DMS79 treated with DMSO at 0.1 percent for 48 hours (cell line): ENCODE results near the gene ACTG1.

Experiments
- DNase-seq: peaks from one replicate; lab custom pipeline; 2025; lab: John Stamatoyannopoulos, UW

The ACTG1 gene

DNA sequence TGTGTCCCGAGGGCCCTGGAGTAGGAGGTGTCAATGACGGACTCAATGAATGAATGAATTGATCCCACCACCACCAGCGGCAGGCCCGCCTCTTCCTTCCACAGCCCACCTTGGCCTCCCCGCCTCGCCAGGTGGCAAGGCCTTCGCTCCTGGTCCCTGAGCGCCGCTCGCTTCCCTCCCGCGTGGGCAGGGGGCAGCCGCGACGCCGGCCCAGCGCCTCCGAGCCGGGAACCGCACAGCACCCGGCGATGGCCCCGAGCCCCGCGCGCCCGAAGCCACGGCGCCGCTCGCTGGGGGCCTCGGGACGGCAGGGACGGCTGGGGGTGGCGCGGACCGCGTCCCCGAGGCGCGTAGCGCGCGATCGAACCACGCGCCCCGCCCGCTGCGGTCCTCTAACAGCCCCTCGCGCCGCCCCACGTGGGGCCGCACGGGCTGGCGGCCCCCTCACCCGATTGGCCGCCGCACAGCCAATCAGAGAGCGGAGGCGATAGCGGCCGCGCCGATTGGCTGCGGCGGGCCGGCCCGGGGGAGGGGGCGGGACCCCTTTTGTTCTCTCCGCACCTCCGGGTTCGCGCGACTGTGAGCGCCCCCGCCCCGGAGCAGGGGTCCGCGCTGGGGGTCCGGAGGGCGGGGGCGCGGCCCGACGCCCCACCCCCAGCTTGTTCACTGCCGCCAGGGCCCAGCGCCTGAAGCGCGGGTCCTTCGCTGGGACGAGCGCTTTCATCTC lies 31.4 kb downstream of the ACTG1 start:
- peak; percentile 68 for DNase-seq

DNA sequence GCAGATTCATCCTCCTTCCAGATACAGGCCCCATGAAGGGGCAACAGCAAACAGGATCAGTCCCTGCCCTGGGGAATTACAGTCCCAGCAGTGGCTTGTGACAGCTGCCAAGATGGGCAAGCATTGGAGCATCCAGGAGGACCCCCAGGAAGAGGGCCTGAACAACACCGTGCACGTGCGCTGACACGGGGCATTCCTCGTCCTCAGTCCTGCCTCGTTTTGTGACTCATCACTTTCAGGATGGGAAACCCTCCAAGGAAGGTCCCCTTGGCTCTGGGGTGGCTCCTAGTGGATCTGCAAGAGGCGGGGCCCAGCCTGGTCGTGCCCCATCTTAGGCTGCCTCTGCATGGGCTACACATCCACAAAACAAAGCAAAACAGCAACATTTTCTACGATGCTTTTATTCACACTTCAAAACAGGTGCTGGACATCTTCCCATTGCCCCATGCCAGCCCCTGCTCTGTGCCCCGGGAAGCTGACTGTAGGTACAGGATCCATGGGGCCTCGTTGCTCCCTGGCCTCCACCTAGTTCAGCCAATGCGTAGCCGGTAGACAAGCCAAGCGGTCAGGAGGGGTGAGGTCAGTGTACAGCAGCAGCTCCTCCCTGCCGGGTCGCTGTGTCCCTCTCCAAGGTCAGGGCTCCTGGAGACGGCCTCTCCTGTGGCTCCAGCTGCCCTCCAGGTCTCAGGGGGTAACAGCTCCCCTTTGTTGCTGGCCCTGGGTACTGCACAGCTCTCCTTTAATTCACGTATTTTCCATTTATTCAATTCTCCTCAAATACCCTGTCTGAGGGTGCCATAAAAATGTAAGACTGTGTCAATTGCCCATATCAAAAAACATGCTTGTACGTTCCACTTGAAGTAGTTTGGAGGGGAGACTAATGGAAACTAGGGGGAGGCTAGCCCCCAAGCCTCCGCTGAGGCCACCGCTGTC lies 32.2 kb downstream of the ACTG1 start:
- DNase-seq: peak; percentile 79

DNA sequence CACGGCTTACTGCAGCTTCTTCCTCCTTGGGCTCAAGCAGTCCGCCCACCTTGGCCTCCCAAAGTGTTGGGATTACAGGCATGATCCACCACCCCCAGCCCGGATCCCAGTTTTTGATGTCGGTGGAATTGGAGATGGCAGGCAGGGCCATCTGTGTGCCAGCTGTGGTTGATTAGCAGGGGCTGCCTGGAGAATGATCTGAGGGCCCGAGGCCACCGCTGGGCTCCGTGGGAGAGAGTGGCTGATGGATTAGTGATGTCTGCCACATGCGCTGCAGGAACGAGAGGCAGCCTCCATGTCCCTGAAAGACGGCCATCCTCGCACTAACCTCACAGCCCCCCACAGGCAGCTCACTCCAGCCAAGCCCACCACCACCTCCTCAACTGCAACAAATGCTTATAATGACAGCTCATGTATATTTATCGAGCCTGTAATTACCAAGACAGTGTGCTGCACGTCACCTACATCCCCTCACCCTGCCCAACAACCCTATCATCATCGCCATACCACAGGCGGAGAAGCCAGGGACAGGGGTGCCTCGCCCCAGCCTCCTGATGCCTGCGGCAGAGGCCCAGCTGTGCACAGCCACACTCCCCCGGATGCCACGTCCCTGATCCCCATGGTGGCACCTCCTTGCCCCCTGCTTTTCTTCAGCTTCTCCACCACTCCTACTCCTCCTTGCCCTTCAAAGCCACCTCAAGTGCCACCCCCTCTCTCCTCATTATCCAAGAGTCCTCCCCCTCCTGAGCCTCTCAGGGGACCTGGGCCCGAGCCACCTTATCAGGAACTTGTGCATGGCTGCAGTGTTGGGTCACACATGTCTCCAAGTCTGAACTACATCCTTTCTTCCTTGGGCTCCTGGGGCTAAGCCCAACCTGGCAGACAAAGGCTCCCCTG lies 33.2 kb downstream of the ACTG1 start:
- no peak for DNase-seq

DNA sequence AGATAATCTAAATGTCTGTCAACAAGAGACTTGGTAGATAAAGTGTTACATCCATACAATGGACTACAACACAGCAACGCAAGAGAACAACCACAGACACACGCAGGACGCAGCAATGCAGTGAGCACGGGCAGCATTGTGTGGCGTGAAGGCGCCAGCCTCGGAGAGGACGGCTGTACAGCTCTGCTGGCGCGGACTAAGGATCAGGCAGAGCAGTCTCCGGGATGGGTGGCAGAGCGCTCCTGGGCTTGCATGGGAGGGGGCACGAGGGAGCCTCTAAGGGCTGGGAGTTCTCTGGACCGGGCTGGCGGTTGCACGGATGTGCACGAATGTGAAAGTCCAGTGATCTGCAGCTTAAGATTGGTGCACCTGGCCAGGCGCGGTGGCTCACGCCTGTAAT lies 34.5 kb downstream of the ACTG1 start:
- no peak for DNase-seq

DNA sequence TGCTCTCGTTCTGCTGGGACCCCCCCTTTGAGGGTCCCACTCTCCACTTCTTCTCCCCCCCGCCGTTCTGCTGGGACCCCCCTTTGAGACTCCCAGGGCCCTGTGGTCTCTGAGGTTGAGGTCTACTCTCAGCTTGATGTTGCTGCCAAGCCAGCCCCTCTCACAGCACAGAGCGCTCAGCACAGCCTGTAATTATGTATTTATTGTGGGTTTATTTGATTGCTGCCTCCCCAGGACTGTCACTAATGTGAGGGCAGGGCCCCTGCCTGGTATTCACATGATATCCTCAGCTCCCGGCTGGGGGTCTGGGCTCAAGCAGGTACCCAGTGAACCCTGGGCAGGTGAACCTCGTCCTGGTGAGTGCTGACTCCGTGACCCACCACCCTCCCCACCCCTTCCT lies 35.4 kb downstream of the ACTG1 start:
- DNase-seq: no peak

DNA sequence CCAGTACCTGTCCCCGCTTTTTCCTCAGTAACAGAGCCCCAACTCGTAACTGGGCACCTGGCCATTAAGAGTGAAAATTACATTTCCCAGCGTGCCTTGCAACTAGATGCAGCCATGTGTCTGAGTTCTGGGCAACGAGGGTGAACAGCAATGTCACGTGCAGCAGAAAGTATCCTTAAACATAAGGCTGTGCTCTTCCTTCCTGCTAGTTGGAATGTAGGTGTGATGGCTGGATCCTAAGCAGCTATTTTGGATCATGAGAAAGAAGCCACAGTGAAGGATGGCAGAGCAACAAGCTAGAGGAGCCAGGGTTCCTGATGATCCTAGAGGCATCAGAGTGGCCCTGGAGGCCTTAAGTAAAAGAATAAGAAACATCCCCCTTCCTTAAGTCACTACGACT lies 36.0 kb downstream of the ACTG1 start:
- DNase-seq: no peak

DNA sequence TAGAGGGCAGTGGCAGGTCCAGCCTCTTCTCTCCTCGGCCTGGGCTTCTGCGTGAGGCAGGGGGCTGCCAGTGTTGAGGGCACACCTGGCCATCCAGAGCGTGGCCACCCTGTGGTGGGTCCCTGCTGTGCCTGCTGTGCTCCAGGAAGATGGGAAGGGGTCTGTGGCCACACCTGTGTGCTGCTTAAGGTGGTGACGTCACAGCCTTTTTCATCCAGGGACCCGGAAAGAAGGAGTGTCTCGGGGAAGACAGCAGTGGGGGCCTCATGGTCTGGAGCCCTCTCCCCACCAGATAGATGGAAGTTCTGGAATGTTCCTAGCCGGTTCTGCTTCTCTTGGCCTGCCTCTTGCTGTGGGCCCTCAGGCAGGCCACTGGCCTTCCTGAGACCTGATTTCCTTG lies 36.5 kb downstream of the ACTG1 start:
- DNase-seq: no peak

DNA sequence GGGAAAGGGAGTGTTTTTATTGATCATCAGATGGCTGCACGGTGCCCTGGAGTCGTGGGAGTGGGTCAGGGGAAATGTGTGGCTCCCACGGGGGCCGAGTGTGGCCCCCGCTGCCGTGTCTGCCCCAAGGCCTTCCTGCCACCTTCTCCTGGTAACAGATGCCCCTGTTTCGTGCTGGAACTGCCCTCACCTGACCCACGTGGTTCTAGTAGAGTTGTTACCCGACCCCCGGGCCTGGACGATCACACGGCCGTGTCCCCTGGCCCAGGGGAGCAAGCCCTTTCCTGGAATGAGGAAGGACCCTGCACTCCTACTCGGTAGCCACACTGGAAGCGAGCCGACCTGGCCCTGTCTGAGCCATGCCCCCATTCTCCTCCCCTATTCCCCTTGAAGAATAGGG lies 37.6 kb downstream of the ACTG1 start:
- no peak for DNase-seq

DNA sequence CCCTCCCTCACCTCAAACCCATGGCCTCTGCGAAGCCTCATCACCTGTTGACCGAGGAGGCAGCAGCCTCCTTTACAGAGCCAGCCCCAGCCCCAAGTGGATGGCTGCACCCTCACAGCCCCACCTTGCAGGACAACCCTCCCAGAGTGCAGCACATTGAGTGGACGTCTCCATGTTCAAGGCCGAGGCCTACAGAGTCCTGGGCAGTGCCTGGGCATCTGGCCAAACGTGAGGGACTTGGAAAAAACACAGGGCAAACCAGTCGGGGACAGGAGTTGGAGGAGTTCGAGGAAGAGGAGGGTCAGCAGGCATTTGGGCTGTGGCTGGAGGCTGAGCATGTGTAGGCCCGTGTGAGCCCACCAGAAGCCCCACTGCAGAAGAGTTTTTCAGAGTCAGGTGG lies 39.6 kb downstream of the ACTG1 start:
- no peak for DNase-seq

DNA sequence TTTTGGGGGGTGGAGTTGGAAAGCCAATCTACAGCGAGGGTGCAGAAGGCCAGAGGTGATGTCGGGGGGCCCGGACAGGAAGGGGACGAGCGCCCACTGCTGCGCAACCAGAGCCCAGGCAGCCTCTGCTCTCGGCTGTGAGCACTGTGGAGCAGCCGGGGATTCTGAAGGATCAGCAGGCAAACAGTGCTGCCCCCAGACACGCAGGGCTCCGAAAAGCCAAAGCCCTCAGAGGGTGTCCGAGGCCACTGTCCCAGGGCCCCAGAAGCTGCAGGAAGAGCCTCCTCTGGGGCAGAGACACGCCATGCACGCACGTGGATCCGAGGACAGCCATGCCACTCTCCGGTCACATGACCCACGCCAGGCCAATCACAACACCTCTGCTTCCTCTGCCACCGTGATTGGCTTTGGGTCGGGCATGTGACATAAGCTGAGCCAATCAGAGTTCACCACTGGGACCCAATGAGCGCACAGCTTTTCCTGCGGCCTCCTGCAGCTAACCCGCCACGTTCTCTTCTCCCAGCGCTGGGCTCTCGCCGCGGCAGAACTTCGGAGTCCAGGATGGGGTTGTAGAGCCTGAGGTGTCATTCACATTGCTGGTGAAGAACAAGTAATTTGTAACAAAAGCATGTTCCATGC lies 40.7 kb downstream of the ACTG1 start:
- DNase-seq: no peak

DNA sequence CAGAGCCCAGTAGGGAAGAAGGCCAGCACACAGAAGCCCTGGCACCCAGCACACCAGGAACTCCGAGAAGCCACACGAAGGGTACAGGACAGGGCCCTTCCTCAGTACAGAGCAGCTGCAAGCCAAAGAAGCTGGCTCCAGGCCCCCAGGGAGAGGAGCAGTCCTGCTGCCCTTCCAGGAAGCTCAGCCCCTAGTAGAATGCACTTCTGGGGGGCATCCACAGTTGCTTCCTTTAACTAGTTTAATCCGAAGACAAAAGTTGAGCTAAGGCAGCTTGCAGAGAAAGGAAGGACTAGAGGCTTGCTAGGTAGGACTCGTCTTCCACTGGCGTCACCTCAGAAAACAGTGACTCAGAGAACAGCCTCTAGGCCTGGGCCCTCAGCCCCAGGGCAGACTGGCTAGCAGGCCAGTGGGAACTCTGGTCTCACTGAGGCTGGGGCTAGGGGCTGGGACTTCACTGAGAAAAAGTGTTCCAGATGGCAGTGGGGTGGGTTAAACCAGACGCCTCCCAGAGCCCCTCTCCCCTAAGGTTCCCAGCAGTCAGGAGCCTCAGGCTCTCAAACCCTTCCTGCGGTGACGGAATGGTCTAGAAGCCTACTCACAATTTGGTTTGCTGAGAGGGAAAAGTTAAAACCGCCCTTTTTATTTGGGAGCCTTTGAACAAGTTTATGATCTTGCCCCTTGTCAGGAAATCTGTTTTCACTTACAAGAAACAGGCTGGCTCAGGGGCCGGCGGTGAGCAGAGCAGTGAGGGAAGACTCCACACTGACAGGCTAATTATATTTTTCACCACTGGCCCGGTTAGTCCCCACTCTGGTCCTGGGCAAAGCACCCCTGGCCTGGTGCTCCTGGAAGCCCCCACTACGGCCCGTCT lies 41.4 kb downstream of the ACTG1 start:
- DNase-seq: no peak

DNA sequence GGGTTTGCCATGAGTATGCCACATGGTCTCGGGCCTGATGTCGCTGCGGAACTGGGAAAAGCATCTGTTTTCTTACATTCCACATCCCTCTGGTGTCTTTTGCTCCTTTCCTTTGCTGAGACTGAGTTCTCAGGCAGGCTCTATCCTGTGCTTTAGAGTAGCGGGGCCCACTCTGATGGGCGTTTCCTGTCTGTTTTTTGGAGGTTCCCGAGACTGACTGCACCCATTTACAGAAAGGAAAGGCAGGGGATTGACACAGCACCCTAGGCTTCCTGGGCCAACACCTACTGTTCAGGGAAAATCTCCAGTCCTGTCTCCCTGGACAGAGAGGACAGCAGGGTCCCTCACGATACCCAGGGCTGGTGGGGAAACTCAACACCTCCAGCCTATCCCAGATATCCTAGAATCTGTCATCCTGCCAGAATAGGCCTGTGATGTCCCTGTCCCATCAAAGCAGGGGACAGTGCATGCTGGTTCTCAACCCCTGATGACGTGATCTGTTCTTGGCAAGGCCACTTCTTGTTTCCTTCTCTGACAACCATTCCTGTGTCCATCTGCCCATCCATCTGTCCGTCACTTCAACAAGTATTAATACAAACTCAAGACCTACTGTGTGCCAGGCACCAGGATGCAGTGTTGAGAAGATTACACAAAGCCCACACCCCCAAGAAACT lies 42.2 kb downstream of the ACTG1 start:
- DNase-seq: no peak

DNA sequence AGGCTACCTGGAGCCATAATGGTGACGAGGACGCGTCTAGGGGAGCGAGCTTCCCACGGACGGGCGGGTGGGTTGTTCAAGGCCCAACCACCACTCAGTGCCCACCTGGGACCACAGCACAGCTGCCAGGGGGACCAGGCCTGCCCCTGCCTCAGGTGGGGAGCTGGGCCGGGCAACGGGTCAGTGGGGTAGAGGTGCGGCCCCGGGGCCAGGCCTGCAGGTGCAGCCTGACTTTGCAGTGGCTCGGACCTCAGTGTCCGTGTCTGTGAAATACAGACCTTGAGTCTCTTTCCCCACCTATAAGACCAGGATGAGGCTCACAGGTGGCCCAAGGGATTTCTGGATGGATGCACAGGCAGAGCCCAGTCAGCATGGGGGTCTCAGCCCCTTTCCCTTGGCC lies 43.3 kb downstream of the ACTG1 start:
- DNase-seq: no peak

DNA sequence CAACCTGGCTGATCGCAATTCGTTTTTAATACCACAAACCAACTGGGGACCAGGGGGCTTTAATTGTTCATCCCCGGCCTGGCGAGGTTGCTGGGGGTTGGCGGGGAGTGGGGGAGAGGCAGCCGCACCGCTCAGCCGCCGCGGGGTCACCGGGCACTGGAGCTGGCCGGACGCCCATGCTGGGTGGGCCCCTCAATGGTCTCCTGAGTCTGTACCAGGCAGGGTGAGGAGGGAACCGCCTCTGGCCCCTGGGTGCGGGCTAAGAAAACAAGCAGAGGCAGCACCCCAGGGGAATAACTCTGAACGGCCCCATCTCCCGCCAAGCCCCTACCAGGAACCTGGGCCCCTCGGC lies 43.9 kb downstream of the ACTG1 start:
- no peak for DNase-seq

DNA sequence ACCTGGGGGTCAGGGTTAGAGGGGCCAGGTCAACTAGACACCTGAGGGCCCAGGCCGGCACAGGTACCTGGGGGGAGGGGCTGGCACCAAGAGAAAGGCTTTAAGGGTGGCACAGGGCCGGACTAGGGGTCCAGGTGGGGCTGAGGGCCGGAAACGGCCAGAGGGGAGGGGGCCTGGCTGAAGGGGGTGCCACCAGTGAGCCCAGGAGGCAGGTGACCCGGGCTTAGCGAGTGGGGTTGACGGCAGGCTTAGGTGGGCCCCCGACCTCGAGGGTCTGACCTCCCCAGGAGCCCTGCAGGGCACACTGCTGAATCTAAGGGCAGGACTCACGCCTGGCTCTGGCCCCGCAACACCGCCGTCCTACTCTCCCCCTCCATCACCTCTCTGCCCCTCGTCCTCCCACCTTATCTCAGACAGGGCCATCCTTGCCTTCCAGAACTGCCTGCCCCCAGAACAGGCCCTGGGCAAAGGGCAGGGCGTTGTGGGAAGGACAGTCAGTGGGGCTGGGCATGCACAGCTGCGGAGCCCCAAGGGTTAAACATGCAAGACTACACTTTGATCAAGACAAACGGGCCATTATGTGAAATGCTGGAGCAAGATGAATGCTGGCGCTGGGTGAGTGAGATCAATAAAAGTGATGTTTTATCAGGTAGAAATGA lies 44.4 kb downstream of the ACTG1 start:
- DNase-seq: no peak

DNA sequence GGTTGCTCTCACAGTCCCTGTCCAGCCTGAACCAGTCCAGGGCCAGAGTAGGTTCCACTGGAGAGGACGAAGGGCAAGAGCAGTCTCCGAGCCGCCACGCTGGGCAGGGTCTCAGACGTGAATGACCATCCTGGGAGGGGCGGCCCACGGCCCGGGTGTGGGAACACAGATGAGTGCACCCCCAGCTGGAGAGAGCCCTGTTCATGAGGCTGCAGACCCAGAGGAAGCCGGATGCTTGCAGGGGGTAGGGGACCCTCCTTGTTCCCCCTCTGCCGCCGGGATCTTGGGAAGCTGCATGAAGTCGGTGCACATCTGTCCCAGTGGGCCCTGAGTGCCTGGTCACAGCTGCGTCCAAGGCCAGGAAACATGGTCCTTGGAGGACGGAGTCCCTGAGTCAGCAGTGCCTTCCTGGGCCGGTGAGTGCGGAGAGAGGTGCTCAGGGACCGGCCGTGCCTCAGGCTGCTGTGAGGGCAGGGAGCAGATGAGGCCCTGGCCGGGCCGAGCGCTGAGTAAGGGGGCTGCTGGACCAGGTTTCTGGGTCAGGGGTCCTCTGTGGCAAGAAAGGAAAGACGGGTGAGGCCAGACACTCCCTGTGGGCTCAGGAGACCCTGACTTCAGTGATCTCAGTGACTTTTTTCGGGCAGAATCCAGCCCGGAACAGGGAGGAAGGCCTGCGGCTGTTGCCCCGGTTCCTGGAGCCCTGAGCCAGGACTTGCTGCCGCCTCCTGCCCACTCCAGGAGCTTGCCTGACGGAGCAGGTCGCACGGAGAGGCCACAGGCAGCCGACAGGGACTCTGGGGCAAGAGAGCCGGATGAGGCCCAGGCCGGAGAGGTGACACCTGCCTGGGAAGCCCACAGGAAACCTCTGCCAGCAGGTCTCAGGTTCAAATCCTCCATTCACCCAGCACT lies 45.8 kb downstream of the ACTG1 start:
- DNase-seq: no peak

DNA sequence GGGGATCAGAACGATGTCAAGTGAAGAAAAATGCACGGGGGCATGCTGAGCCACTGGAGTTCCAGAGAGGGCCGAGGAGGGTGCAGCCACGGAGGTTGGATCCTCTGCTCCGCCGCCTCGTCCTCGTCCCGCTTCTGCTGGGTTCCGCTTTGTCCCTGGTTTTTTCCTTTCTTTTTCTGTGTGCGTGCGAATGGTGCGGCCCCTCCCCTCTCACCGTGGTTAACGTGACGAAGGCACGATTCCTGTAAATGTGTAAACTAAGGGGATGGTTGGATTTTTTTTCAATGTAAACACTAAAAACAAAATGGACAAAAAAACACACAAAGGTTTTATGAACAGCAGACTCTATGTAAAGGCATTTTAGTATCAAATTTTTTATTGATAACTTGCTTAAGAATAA lies 46.7 kb downstream of the ACTG1 start:
- DNase-seq: no peak

DNA sequence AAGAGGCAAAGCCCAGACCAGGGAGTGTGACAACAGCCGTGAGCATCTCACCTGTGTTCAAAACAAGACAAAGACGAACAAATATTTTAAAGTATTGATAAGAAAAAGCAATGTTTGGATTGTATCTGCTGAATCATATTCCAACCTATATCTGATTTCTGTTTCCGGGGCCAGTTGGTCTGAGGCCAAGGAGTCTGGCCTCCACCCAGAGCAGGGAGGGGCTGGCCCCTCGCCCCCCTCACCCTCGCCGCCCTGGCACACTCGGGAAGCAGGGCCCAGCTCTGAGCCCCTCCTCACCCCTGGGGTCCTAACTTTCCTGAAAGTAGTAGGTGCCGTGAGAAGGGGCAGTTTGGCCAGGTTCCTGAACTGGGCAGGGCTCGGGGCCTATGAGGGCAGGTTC lies 48.0 kb downstream of the ACTG1 start:
- DNase-seq: no peak

DNA sequence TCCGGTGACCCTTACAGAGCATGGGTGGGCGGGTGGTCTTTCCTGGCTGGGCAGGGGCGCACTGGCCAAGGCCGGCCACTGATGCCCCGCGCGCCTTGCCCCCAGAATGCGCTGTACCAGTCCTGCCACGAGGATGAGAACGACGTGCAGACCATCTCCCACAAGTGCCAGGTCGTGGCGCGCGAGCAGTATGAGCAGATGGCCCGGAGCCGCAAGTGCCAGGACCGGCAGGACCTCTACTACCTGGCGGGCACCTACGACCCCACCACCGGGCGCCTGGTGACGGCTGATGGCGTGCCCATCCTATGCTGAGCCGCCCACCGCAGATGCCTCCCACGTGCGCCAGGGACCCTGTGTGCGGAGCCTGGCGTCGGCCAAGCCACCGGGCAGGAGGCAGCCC lies 49.1 kb downstream of the ACTG1 start:
- no peak for DNase-seq
